Heart left ventricle (tissue), 13 donors: ENCODE data around the gene ARHGAP15.

ENCODE experiments used
- POLR2A ChIP-seq, 2 donors: fragments of 450-650 bp; IDR thresholded peaks; one replicate each; pipeline ENCODE4 v1.6.1; 2017; ENCODE audit warnings: antibody characterized with exemption in 2 of 2, mild to moderate bottlenecking in 2 of 2, moderate library complexity in 2 of 2
- TF ChIP-seq, protein P1 (sequence below), 12 donors: fragments of 200-600 bp; sonication (generic) in 4 of 12; IDR thresholded peaks; one replicate each; pipeline versions ENCODE4 v1.5.0 to v1.8.0; 2018 to 2022; ENCODE audit warnings: antibody characterized with exemption in 12 of 12, mild to moderate bottlenecking in 5 of 12
- donor health status: ischemic (EF 13 %, LVEDD 7.1; RV severe dilation, severe dysfunction).
- donor health status: DM: no; HTN: yes; CAD: no.
- donor health status: DM: no; HTN: no; CAD: no.
- donor health status: ischemic (EF 25% LVEDD 6.9; RV normal size, moderate dysfunction).
- donor health status: ischemic (EF 25% LVEDD 5.7; RV mildly dilated, moderate dysfunction).
- donor health status: ischemic (EF 35%, LVEDD 5.7; RV mildly dilated, moderate dysfunction).
- donor health status: nonischemic (EF 11% LVEDD 7.7; RV severe dilation, severe dysfunction).
- donor health status: DM: yes; HTN: yes; CAD: no.
- donor health status: PGD.
- donor health status: ischemic (EF 29% LVEDD 5.4; RV normal size, mild dysfunction).
- donor health status: nonischemic (EF 23%, LVEDD 6.1; RV moderate dilation, normal function).

DNA sequence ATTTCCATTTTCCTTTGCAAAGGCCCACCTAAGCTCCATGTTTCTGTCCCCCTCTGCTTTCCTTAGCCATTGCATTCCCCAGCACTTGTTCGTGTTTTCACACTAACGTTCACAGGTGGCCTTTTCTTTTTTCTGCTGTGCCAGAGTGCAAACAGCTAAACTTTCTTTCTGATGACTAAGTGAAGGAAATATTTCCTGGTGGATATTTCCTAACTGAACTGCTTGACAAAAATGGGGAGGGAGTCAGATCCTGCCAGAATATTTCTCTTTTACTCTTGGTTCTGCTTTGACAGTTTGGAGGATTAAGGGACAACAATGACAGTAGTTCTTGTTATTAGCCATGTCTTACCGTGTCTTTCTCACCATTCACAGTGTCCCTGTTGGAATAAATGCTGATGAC, 344.0 kb downstream of the ARHGAP15 start:
- TF ChIP-seq, protein P1, sequence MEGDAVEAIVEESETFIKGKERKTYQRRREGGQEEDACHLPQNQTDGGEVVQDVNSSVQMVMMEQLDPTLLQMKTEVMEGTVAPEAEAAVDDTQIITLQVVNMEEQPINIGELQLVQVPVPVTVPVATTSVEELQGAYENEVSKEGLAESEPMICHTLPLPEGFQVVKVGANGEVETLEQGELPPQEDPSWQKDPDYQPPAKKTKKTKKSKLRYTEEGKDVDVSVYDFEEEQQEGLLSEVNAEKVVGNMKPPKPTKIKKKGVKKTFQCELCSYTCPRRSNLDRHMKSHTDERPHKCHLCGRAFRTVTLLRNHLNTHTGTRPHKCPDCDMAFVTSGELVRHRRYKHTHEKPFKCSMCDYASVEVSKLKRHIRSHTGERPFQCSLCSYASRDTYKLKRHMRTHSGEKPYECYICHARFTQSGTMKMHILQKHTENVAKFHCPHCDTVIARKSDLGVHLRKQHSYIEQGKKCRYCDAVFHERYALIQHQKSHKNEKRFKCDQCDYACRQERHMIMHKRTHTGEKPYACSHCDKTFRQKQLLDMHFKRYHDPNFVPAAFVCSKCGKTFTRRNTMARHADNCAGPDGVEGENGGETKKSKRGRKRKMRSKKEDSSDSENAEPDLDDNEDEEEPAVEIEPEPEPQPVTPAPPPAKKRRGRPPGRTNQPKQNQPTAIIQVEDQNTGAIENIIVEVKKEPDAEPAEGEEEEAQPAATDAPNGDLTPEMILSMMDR (IDR thresholded peaks at IDR 0.05) = no peak
- TF ChIP-seq POLR2A (IDR thresholded peaks at IDR 0.05) = no peak
